ELR (cell line): Measurements from ENCODE around the gene STK31.
"Not testable (repeated sequence)": the region's sequence is repeated elsewhere in the genome, so short reads cannot be mapped to it uniquely, and the experiment has no call there.

Source experiments
- DNase-seq: peaks from one replicate; pipeline ENCODE4 v3.0.0-alpha.2; 2015; ENCODE audit warnings: low read depth

Gene STK31

GRCh38 chr7:23712368-23713284 is 2.6 kb downstream of the STK31 start:
- DNase-seq: peak; percentile 90

- peak; percentile 98 for DNase-seq
Observed at GRCh38 chr7:23713285-23714149, 3.5 kb downstream of the STK31 start.

GRCh38 chr7:23714150-23714464 is 4.1 kb downstream of the STK31 start:
- DNase-seq: no peak

- DNase-seq: no peak
Observed at GRCh38 chr7:23714579-23714978, 4.6 kb downstream of the STK31 start.

- no peak for DNase-seq
Observed at GRCh38 chr7:23715099-23715498, 5.1 kb downstream of the STK31 start.

- DNase-seq: no peak
Observed at GRCh38 chr7:23717788-23718187, 7.8 kb downstream of the STK31 start.

- DNase-seq: no peak
Observed at GRCh38 chr7:23721456-23721855, 11.4 kb downstream of the STK31 start.

GRCh38 chr7:23722587-23723216 is 12.7 kb downstream of the STK31 start:
- not testable (repeated sequence) for DNase-seq

- not testable (repeated sequence) for DNase-seq
Observed at GRCh38 chr7:23724113-23724512, 14.1 kb downstream of the STK31 start.

GRCh38 chr7:23742051-23742450 is 32.0 kb downstream of the STK31 start:
- DNase-seq: peak; percentile 48

- DNase-seq: no peak
Observed at GRCh38 chr7:23743226-23743625, 33.2 kb downstream of the STK31 start.

- no peak for DNase-seq
Observed at GRCh38 chr7:23746629-23747028, 36.6 kb downstream of the STK31 start.

GRCh38 chr7:23751852-23752251 is 41.8 kb downstream of the STK31 start:
- no peak for DNase-seq

- DNase-seq: not testable (repeated sequence)
Observed at GRCh38 chr7:23758839-23759238, 48.8 kb downstream of the STK31 start.

- DNase-seq: peak; percentile 76
Observed at GRCh38 chr7:23759671-23760391, 49.8 kb downstream of the STK31 start.

GRCh38 chr7:23765943-23766342 is 55.9 kb downstream of the STK31 start:
- DNase-seq: no peak

- no peak for DNase-seq
Observed at GRCh38 chr7:23767514-23767913, 57.5 kb downstream of the STK31 start.

GRCh38 chr7:23768022-23768421 is 58.0 kb downstream of the STK31 start:
- no peak for DNase-seq

GRCh38 chr7:23779185-23779800 is 69.3 kb downstream of the STK31 start:
- not testable (repeated sequence) for DNase-seq

GRCh38 chr7:23783115-23783514 is 73.1 kb downstream of the STK31 start:
- DNase-seq: no peak

GRCh38 chr7:23787272-23787671 is 77.3 kb downstream of the STK31 start:
- no peak for DNase-seq
